Endothelial cell of umbilical vein (primary cell): ENCODE data around the gene CNIH1.

Experiments
- JUN ChIP-seq: IDR thresholded peaks from 2 replicates; pipeline ENCODE4 v1.6.1; 2011; ENCODE audit warnings: borderline replicate concordance, low read depth; ENCODE audit not compliant: insufficient read length, insufficient read depth
- POLR2A ChIP-seq: IDR thresholded peaks from 2 replicates; pipeline ENCODE4 v1.6.1; 2012; ENCODE audit warnings: low read depth, mild to moderate bottlenecking, control low read depth, low read length
- TF ChIP-seq, protein P1 (sequence below), 2 donors: IDR thresholded peaks; 1 replicate in 1 of 2; 2 replicates in 1 of 2; pipeline ENCODE4 v1.5.1; 2011; ENCODE audit warnings: low read length in 2 of 2, mild to moderate bottlenecking in 2 of 2, moderate library complexity in 2 of 2, control low read depth in 1 of 2, inconsistent platforms in 1 of 2, low read depth in 1 of 2; ENCODE audit not compliant: insufficient read depth in 1 of 2; ENCODE audit errors: extremely low read depth in 1 of 2

DNA sequence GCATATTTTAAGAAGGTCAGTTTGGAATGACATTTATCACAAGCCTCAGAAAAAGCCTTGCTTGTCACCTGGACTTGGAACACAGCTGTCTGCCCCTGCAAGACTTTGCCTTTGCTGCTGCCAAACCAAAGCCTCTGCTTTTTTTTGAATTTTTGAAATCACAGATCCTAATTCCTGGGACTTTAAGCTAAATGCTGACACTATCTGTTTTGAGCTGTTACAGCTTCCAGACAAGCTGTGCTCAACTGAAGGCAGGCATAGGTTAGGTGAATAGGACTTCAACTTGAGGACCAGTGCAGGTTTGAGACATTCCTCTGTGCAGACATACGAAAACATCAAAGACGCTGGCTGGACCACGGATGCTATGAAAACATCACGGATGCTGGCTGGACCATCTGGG lies 55.6 kb downstream of the CNIH1 start:
- TF ChIP-seq, protein P1, sequence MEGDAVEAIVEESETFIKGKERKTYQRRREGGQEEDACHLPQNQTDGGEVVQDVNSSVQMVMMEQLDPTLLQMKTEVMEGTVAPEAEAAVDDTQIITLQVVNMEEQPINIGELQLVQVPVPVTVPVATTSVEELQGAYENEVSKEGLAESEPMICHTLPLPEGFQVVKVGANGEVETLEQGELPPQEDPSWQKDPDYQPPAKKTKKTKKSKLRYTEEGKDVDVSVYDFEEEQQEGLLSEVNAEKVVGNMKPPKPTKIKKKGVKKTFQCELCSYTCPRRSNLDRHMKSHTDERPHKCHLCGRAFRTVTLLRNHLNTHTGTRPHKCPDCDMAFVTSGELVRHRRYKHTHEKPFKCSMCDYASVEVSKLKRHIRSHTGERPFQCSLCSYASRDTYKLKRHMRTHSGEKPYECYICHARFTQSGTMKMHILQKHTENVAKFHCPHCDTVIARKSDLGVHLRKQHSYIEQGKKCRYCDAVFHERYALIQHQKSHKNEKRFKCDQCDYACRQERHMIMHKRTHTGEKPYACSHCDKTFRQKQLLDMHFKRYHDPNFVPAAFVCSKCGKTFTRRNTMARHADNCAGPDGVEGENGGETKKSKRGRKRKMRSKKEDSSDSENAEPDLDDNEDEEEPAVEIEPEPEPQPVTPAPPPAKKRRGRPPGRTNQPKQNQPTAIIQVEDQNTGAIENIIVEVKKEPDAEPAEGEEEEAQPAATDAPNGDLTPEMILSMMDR (IDR thresholded peaks at IDR 0.05; ENCODE audit: extremely low read depth in 1 of 2, insufficient read depth in 1 of 2, low read depth in 1 of 2, low read length in 2 of 2): no peak
- TF ChIP-seq JUN (no peak), POLR2A (no peak)
